SU-DHL-6 (cell line): Measurements from ENCODE around the gene NRP1.

Source experiments
- H2AFZ ChIP-seq: fragments of 200-600 bp; sonication (generic); 2 replicates; pipeline ENCODE4 v1.6.1; 2014; ENCODE audit warnings: low read depth, mild to moderate bottlenecking, moderate library complexity, mixed read lengths, antibody characterized with exemption, low read length; ENCODE audit not compliant: severe bottlenecking
- H3F3A ChIP-seq: fragments of 200-600 bp; shearing (Covaris generic); 2 replicates; pipeline ENCODE4 v1.6.0; 2016; ENCODE audit warnings: antibody characterized with exemption, mild to moderate bottlenecking; ENCODE audit not compliant: insufficient read depth
- H3K27ac ChIP-seq: fragments of 200-600 bp; sonication (generic); 2 replicates; pipeline ENCODE4 v1.5.1; 2016; ENCODE audit warnings: low read depth, mild to moderate bottlenecking, low read length, moderate library complexity, mixed read lengths
- H3K27me3 ChIP-seq: fragments of 200-600 bp; sonication (generic), shearing (Covaris generic); 2 replicates; pipeline ENCODE4 v1.6.0; 2014; ENCODE audit warnings: mild to moderate bottlenecking, low read length
- H3K36me3 ChIP-seq: fragments of 200-600 bp; sonication (generic); 2 replicates; pipeline ENCODE4 v1.6.1; 2014; ENCODE audit warnings: mild to moderate bottlenecking, low read length, mixed read lengths
- H3K4me2 ChIP-seq: fragments of 300-600, 200-600 bp; shearing (Covaris generic), sonication (generic); 2 replicates; pipeline ENCODE4 v1.6.0; 2014; ENCODE audit warnings: low read length, low read depth, mild to moderate bottlenecking; ENCODE audit not compliant: poor library complexity, severe bottlenecking
- H3K4me3 ChIP-seq: fragments of 200-600 bp; sonication (generic); 2 replicates; pipeline ENCODE4 v1.5.1; 2014; ENCODE audit warnings: antibody characterized with exemption, low read length, mild to moderate bottlenecking, mixed read lengths; ENCODE audit not compliant: insufficient read depth, poor library complexity, severe bottlenecking
- H3K79me2 ChIP-seq: fragments of 200-600 bp; sonication (generic); 2 replicates; pipeline ENCODE4 v1.6.1; 2014; ENCODE audit warnings: mild to moderate bottlenecking, low read length, moderate library complexity; ENCODE audit not compliant: insufficient read depth
- H3K9ac ChIP-seq: fragments of 200-600 bp; sonication (generic); 2 replicates; pipeline ENCODE4 v1.7.0; 2014; ENCODE audit warnings: mild to moderate bottlenecking, low read length
- H3K9me2 ChIP-seq: fragments of 200-600 bp; sonication (generic); replicated peaks from 2 replicates; pipeline ENCODE4 v1.6.1; 2014; ENCODE audit warnings: low read length; ENCODE audit not compliant: insufficient read depth
- H3K9me3 ChIP-seq: fragments of 200-600 bp; sonication (generic); 2 replicates; pipeline ENCODE4 v1.6.1; 2014; ENCODE audit warnings: low read length, mixed read lengths; ENCODE audit not compliant: insufficient read depth
- H4K20me1 ChIP-seq: fragments of 200-600 bp; sonication (generic); 2 replicates; pipeline ENCODE4 v1.6.1; 2014; ENCODE audit warnings: low read depth, mild to moderate bottlenecking, antibody characterized with exemption, low read length, moderate library complexity, mixed read lengths
- EZH2phosphoT487 ChIP-seq: fragments of 200-600 bp; sonication (generic), shearing (Covaris generic); conservative IDR thresholded peaks from 2 replicates; pipeline ENCODE4 v1.6.1; 2018; ENCODE audit warnings: mild to moderate bottlenecking, antibody characterized with exemption, low read length, moderate library complexity, mixed read lengths
- TF ChIP-seq, protein P1 (sequence below): fragments of 200-600 bp; sonication (generic); IDR thresholded peaks from one replicate; pipeline ENCODE4 v1.5.1; 2017; ENCODE audit warnings: antibody characterized with exemption, mild to moderate bottlenecking, low read length, moderate library complexity; ENCODE audit not compliant: insufficient read depth, poor library complexity, severe bottlenecking

Gene NRP1

DNA sequence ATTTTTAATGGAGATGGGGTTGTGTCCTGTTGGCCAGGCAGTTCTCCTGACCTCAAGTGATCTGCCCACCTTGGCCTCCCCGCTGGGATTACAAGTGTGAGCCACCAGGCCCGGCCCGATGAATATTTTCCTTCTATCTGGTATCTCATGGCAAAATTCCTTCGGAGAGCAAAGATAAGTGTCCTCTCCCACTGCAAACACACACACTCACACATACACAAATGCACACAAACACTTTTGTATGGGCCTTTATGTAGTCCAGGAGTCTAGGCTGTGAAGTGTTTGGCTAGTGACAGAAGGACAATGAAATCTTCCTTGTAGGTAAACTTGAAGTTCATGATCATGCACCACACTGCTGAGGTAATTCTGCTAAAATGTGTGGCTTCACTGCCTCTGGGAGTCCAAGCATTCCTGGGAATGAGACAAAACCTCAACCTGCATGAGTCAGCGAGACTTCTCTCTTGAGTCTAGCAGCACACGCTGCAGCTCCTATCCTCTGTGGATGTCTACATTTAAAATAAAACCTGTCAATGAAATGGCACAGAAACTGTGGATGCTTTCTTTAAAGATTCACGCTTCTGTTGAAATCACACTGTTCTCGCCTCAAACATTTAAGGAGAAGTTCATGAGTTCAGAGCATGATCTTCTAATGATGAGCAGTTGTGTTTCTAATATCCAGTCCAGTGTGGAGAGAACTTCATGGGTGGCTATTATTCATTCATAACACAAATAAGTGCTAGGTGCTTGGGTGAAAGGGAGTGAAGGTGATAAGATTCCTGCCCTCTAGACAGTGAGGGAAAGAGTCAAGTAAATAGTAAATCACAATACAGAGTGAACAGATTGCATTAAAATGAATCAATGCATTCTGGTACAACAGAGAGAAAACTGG lies 96.5 kb downstream of the NRP1 start:
- Histone ChIP-seq H3K9me3 (no peaks in the 10 kb centered on the region; the same call in 1 of the 2 replicates), H3K4me2 (no peak overlapping the region), H3K79me2 (no peaks in the 10 kb centered on the region), H3K9ac (no peak overlapping the region), H2AFZ (no peak overlapping the region), H3K36me3 (no peaks in the 10 kb centered on the region), H3K4me3 (no peak overlapping the region), H3K27ac (no peak overlapping the region), H3K27me3 (no peaks in the 10 kb centered on the region), H3K9me2 (no peaks in the 10 kb centered on the region), H3F3A (no peaks in the 10 kb centered on the region), H4K20me1 (no peaks in the 10 kb centered on the region)
- TF ChIP-seq EZH2phosphoT487, result no peak
- TF ChIP-seq, protein P1, sequence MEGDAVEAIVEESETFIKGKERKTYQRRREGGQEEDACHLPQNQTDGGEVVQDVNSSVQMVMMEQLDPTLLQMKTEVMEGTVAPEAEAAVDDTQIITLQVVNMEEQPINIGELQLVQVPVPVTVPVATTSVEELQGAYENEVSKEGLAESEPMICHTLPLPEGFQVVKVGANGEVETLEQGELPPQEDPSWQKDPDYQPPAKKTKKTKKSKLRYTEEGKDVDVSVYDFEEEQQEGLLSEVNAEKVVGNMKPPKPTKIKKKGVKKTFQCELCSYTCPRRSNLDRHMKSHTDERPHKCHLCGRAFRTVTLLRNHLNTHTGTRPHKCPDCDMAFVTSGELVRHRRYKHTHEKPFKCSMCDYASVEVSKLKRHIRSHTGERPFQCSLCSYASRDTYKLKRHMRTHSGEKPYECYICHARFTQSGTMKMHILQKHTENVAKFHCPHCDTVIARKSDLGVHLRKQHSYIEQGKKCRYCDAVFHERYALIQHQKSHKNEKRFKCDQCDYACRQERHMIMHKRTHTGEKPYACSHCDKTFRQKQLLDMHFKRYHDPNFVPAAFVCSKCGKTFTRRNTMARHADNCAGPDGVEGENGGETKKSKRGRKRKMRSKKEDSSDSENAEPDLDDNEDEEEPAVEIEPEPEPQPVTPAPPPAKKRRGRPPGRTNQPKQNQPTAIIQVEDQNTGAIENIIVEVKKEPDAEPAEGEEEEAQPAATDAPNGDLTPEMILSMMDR, result no peak

DNA sequence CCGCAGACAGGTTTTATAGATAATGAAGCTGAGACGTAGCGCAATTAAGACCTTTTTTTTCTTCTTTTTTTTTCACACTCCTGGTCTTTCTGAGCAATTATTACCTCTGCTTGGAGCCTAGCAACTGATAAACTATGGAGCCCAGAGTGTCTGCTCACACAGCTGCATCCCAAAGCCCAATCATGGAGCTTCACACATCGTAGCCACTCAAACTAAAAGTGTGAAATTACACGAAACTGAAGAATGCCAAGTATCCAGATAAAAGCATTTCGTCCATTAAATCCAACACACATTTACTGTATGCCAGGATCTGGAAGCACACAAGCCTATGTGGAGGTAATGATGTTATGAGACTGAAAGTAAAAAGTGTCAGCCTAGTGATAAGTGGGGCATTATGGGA lies 97.6 kb downstream of the NRP1 start:
- Histone ChIP-seq H3K27ac (no peak overlapping the region), H3K4me2 (no peak overlapping the region)

DNA sequence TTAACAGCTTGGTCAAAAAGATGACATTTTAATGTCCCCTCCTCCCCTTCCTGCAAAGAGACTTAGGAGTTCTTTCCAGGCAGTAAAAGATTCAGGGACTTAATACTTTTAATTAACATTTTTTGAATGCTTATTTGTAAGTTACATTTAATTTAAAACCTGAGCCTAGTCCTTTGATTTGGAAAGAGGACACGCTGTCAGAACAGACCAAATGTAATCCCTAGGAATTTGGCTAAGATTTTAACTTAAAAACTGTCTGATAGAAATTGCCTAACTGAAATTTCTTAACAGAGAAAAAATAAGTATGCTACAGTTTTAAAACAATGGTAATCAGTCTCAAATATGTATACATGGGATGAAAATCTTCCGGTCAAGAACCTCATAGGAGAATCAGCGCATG lies 98.5 kb downstream of the NRP1 start:
- H3K4me2 ChIP-seq, result no peak overlapping the region
- H2AFZ ChIP-seq, result no peak overlapping the region
- H3F3A ChIP-seq, result no peaks in the 10 kb centered on the region
- TF ChIP-seq EZH2phosphoT487, result no peak
- TF ChIP-seq, protein P1, result no peak
- H3K27ac ChIP-seq, result no peak overlapping the region
- H3K9me3 ChIP-seq, result no peaks in the 10 kb centered on the region; the same call in 1 of the 2 replicates
- no peaks in the 10 kb centered on the region for H3K27me3 ChIP-seq
- H3K79me2 ChIP-seq, result no peaks in the 10 kb centered on the region
- H3K4me3 ChIP-seq, result no peak overlapping the region
- H3K9me2 ChIP-seq, result no peaks in the 10 kb centered on the region
- H3K9ac ChIP-seq, result no peak overlapping the region
- H3K36me3 ChIP-seq, result no peaks in the 10 kb centered on the region
- H4K20me1 ChIP-seq, result no peaks in the 10 kb centered on the region

More for the DNA sequence above, 97.6 kb downstream of the NRP1 start:
- no peaks in the 10 kb centered on the region for H4K20me1 ChIP-seq
- no peaks in the 10 kb centered on the region for H3K79me2 ChIP-seq
- H3K9ac ChIP-seq, result no peak overlapping the region
- no peak overlapping the region for H2AFZ ChIP-seq
- H3K36me3 ChIP-seq, result no peaks in the 10 kb centered on the region
- no peaks in the 10 kb centered on the region for H3F3A ChIP-seq
- TF ChIP-seq, protein P1, result no peak
- TF ChIP-seq EZH2phosphoT487, result no peak
- H3K9me3 ChIP-seq, result no peaks in the 10 kb centered on the region; the same call in 1 of the 2 replicates
- H3K9me2 ChIP-seq, result no peaks in the 10 kb centered on the region
- no peaks in the 10 kb centered on the region for H3K27me3 ChIP-seq
- H3K4me3 ChIP-seq, result no peak overlapping the region
